SK-N-SH treated with all-trans-retinoic acid at 6 μM for 48 hours (cell line): ENCODE results near the gene CCDC69.

ENCODE experiments used
- ATAC-seq: fragments of 200-7000 bp; cut with Tn5 transposase; 3 replicates; pipeline ENCODE4 v1.9.1; 2020; ENCODE audit warnings: mild to moderate bottlenecking, moderate library complexity
- ARNTL ChIP-seq: fragments of 450-650 bp; formaldehyde crosslinking; IDR thresholded peaks from 2 replicates; pipeline ENCODE4 v1.5.0; 2020; ENCODE audit warnings: low read depth, mild to moderate bottlenecking, moderate library complexity, borderline replicate concordance
- BACH2 ChIP-seq: fragments of 250-450 bp; sonication (Bioruptor Pico); IDR thresholded peaks from 2 replicates; pipeline ENCODE4 v1.9.0; 2021; ENCODE audit warnings: mild to moderate bottlenecking, borderline replicate concordance
- CSDC2 ChIP-seq: fragments of 250-450 bp; sonication (Bioruptor Pico); IDR thresholded peaks from 2 replicates; pipeline ENCODE4 v1.5.0; 2020; ENCODE audit warnings: mild to moderate bottlenecking, moderate library complexity
- ESRRG ChIP-seq: fragments of 250-450 bp; sonication (Bioruptor Pico); IDR thresholded peaks from 2 replicates; pipeline ENCODE4 v1.6.1; 2021; ENCODE audit warnings: mild to moderate bottlenecking
- GLIS3 ChIP-seq: fragments of 250-450 bp; sonication (Bioruptor Pico); IDR thresholded peaks from 2 replicates; pipeline ENCODE4 v1.5.0; 2020; ENCODE audit warnings: mild to moderate bottlenecking, moderate library complexity
- ISL1 ChIP-seq: fragments of 250-450 bp; sonication (Bioruptor Pico); IDR thresholded peaks from 2 replicates; pipeline ENCODE4 v2.1.2; 2022; ENCODE audit warnings: mild to moderate bottlenecking, moderate library complexity
- OSR1 ChIP-seq: fragments of 250-450 bp; sonication (Bioruptor Pico); IDR thresholded peaks from 2 replicates; pipeline ENCODE4 v1.8.0; 2022; ENCODE audit warnings: moderate library complexity, mild to moderate bottlenecking, inconsistent platforms
- PPARA ChIP-seq: fragments of 250-450 bp; sonication (Bioruptor Pico); IDR thresholded peaks from 2 replicates; pipeline ENCODE4 v1.5.0; 2020; ENCODE audit warnings: mild to moderate bottlenecking, borderline replicate concordance
- RARB ChIP-seq: fragments of 250-450 bp; sonication (Bioruptor Pico); IDR thresholded peaks from 2 replicates; pipeline ENCODE4 v1.8.0; 2021; ENCODE audit warnings: mild to moderate bottlenecking, moderate library complexity
- SNAI2 ChIP-seq: fragments of 250-450 bp; sonication (Bioruptor Pico); IDR thresholded peaks from 2 replicates; pipeline ENCODE4 v1.5.0; 2020; ENCODE audit warnings: mild to moderate bottlenecking, moderate library complexity
- TOX ChIP-seq: fragments of 250-450 bp; sonication (Bioruptor Pico); IDR thresholded peaks from 2 replicates; pipeline ENCODE4 v1.8.0; 2021; ENCODE audit warnings: mild to moderate bottlenecking, moderate library complexity, borderline replicate concordance
- ZC3H10 ChIP-seq: fragments of 250-450 bp; sonication (Bioruptor Pico); IDR thresholded peaks from 2 replicates; pipeline ENCODE4 v1.5.1; 2021; ENCODE audit warnings: mild to moderate bottlenecking, moderate library complexity
- ZFP3 ChIP-seq: fragments of 250-450 bp; sonication (Bioruptor Pico); IDR thresholded peaks from 2 replicates; pipeline ENCODE4 v1.5.0; 2020; ENCODE audit warnings: mild to moderate bottlenecking, moderate library complexity
- ZFP30 ChIP-seq: fragments of 450-650 bp; formaldehyde crosslinking; IDR thresholded peaks from 2 replicates; pipeline ENCODE4 v1.5.0; 2022; ENCODE audit warnings: mild to moderate bottlenecking, moderate library complexity
- ZNF565 ChIP-seq: fragments of 450-650 bp; formaldehyde crosslinking; conservative IDR thresholded peaks from 2 replicates; pipeline ENCODE4 v1.5.0; 2020; ENCODE audit warnings: low read depth, mild to moderate bottlenecking, moderate library complexity
- ZNF70 ChIP-seq: fragments of 450-650 bp; formaldehyde crosslinking; IDR thresholded peaks from 2 replicates; pipeline ENCODE4 v1.5.0; 2020; ENCODE audit warnings: mild to moderate bottlenecking, moderate library complexity
- ZNF8 ChIP-seq: fragments of 450-650 bp; formaldehyde crosslinking; IDR thresholded peaks from 2 replicates; pipeline ENCODE4 v1.5.0; 2020; ENCODE audit warnings: mild to moderate bottlenecking, moderate library complexity
- TF ChIP-seq, protein P1 (sequence below): fragments of 250-450 bp; sonication (Bioruptor Pico); IDR thresholded peaks from 2 replicates; pipeline ENCODE4 v1.5.0; 2020; ENCODE audit warnings: mild to moderate bottlenecking, moderate library complexity
- TF ChIP-seq, protein P2 (sequence below): fragments of 250-450 bp; sonication (Bioruptor Pico); IDR thresholded peaks from 2 replicates; pipeline ENCODE4 v1.5.1; 2020; ENCODE audit warnings: low read depth, mild to moderate bottlenecking, moderate library complexity
- TF ChIP-seq, protein P3 (sequence below): fragments of 250-450 bp; sonication (Bioruptor Pico); IDR thresholded peaks from 2 replicates; pipeline ENCODE4 v1.5.1; 2021; ENCODE audit warnings: mild to moderate bottlenecking, moderate library complexity
- TF ChIP-seq, protein P4 (sequence below): fragments of 250-450 bp; sonication (Bioruptor Pico); IDR thresholded peaks from 2 replicates; pipeline ENCODE4 v1.8.0; 2020; ENCODE audit warnings: mild to moderate bottlenecking, moderate library complexity, borderline replicate concordance

Gene CCDC69

DNA sequence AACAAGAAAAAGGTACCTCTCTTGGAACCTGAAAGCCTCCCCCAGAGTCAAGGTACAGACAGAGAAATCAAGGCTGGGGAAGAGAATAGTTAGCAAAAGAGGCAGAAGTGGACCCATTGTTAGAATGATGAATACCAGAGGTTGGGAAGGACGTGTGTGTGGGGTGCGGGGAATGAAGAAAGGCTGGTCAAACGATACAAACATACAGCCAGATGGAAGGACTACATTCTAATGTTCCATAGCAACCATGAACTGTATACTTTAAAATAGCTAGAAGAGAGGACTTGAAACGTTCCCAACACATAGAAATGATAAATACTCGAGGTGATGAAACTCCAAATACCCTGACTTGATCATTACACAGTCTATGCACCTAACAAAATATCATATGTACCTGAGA lies 7.1 kb downstream of the CCDC69 start:
- TF ChIP-seq SNAI2 (CRISPR knock-in tag) = no peak
- TF ChIP-seq OSR1 = no peak
- TF ChIP-seq ZFP30 (CRISPR knock-in tag) = no peak
- TF ChIP-seq ISL1 (CRISPR knock-in tag) = no peak
- TF ChIP-seq ZC3H10 (CRISPR knock-in tag) = no peak
- TF ChIP-seq, protein P1, sequence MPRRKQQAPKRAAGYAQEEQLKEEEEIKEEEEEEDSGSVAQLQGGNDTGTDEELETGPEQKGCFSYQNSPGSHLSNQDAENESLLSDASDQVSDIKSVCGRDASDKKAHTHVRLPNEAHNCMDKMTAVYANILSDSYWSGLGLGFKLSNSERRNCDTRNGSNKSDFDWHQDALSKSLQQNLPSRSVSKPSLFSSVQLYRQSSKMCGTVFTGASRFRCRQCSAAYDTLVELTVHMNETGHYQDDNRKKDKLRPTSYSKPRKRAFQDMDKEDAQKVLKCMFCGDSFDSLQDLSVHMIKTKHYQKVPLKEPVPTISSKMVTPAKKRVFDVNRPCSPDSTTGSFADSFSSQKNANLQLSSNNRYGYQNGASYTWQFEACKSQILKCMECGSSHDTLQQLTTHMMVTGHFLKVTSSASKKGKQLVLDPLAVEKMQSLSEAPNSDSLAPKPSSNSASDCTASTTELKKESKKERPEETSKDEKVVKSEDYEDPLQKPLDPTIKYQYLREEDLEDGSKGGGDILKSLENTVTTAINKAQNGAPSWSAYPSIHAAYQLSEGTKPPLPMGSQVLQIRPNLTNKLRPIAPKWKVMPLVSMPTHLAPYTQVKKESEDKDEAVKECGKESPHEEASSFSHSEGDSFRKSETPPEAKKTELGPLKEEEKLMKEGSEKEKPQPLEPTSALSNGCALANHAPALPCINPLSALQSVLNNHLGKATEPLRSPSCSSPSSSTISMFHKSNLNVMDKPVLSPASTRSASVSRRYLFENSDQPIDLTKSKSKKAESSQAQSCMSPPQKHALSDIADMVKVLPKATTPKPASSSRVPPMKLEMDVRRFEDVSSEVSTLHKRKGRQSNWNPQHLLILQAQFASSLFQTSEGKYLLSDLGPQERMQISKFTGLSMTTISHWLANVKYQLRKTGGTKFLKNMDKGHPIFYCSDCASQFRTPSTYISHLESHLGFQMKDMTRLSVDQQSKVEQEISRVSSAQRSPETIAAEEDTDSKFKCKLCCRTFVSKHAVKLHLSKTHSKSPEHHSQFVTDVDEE = no peak
- no peak for TF ChIP-seq RARB (CRISPR knock-in tag)
- no peak for TF ChIP-seq ZNF8 (CRISPR knock-in tag)
- TF ChIP-seq GLIS3 (CRISPR knock-in tag) = no peak
- TF ChIP-seq, protein P2, sequence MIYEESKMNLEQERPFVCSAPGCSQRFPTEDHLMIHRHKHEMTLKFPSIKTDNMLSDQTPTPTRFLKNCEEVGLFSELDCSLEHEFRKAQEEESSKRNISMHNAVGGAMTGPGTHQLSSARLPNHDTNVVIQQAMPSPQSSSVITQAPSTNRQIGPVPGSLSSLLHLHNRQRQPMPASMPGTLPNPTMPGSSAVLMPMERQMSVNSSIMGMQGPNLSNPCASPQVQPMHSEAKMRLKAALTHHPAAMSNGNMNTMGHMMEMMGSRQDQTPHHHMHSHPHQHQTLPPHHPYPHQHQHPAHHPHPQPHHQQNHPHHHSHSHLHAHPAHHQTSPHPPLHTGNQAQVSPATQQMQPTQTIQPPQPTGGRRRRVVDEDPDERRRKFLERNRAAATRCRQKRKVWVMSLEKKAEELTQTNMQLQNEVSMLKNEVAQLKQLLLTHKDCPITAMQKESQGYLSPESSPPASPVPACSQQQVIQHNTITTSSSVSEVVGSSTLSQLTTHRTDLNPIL (CRISPR knock-in tag) = no peak
- TF ChIP-seq BACH2 = no peak
- no peak for TF ChIP-seq ZNF70 (CRISPR knock-in tag)
- TF ChIP-seq PPARA (CRISPR knock-in tag) = no peak
- no peak for TF ChIP-seq ZFP3 (CRISPR knock-in tag)
- no peak for ATAC-seq

DNA sequence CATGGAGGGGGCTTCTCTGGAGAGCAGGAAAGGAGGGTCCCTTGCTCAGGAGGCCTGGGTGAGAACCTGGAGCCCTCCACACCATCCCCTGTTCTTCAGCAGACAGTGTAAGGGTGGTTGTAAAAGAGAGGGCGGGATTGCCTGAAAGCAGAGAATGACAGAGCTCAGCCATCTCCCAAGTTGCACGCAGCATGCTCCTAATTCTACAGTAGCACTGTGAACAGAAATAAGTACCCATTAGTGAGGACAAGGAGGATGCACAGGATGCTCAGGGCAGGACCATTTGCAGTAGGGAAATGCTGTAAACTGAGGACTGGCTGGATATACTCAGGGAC lies 8.4 kb downstream of the CCDC69 start:
- TF ChIP-seq, protein P1 = no peak
- TF ChIP-seq PPARA (CRISPR knock-in tag) (no peak), ARNTL (CRISPR knock-in tag) (no peak), RARB (CRISPR knock-in tag) (no peak), SNAI2 (CRISPR knock-in tag) (no peak)
- TF ChIP-seq, protein P3, sequence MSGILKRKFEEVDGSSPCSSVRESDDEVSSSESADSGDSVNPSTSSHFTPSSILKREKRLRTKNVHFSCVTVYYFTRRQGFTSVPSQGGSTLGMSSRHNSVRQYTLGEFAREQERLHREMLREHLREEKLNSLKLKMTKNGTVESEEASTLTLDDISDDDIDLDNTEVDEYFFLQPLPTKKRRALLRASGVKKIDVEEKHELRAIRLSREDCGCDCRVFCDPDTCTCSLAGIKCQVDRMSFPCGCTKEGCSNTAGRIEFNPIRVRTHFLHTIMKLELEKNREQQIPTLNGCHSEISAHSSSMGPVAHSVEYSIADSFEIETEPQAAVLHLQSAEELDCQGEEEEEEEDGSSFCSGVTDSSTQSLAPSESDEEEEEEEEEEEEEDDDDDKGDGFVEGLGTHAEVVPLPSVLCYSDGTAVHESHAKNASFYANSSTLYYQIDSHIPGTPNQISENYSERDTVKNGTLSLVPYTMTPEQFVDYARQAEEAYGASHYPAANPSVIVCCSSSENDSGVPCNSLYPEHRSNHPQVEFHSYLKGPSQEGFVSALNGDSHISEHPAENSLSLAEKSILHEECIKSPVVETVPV (CRISPR knock-in tag) = no peak
- no peak for ATAC-seq

DNA sequence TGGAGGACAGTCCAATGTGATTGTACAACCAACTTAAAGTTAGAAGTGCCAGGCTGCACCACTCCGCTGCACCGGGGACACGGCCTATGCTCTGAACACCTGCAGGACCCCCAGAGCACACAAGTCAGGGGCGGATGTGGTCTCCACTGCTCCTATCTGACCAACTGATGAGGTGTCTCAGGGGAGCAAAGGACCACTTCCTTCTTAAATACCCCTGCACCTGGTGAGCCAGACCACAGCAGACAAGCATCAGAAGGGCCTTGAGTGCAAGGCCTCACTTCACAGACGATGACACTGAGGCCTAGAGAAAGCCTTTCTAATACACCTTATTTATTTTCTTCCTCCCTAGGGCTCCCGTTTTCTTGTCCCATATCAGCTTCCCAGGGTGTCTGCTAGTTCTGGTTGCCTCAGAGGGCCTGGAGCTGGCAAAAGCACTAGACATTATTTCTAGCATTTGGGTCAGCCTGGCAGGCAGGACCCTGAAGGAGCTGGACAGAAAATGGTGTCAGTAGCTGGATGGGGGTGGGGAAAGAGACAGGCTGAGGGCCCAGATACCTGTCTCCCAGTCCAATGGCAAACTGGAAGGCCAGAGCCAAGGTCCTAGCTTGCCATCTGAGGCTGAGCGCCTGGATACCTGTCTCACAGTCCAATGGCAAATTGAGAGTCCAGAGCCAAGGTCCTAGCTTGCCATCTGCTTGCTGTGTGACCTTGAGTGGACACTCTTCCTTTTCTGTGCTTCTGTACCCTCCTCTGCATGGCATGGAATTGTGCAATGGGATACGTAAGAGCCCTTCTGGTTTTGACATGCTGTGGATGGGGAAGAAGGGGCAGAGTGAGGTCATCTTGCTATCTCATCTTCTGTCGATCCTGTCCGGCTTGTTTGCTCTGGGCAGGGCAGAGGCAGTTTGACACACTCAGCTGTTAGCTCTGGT lies 9.0 kb downstream of the CCDC69 start:
- TF ChIP-seq ISL1 (CRISPR knock-in tag) = no peak
- TF ChIP-seq GLIS3 (CRISPR knock-in tag) = no peak
- TF ChIP-seq TOX (CRISPR knock-in tag) = no peak
- no peak for TF ChIP-seq PPARA (CRISPR knock-in tag)
- TF ChIP-seq, protein P3 (CRISPR knock-in tag) = no peak
- TF ChIP-seq BACH2 = no peak
- TF ChIP-seq ESRRG (CRISPR knock-in tag) = no peak
- TF ChIP-seq ZNF70 (CRISPR knock-in tag) = no peak
- TF ChIP-seq, protein P4, sequence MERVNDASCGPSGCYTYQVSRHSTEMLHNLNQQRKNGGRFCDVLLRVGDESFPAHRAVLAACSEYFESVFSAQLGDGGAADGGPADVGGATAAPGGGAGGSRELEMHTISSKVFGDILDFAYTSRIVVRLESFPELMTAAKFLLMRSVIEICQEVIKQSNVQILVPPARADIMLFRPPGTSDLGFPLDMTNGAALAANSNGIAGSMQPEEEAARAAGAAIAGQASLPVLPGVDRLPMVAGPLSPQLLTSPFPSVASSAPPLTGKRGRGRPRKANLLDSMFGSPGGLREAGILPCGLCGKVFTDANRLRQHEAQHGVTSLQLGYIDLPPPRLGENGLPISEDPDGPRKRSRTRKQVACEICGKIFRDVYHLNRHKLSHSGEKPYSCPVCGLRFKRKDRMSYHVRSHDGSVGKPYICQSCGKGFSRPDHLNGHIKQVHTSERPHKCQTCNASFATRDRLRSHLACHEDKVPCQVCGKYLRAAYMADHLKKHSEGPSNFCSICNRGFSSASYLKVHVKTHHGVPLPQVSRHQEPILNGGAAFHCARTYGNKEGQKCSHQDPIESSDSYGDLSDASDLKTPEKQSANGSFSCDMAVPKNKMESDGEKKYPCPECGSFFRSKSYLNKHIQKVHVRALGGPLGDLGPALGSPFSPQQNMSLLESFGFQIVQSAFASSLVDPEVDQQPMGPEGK (CRISPR knock-in tag) = no peak
- no peak for TF ChIP-seq CSDC2
- TF ChIP-seq ZFP3 (CRISPR knock-in tag) = no peak
- no peak for TF ChIP-seq ZNF565 (CRISPR knock-in tag)
- TF ChIP-seq ZFP30 (CRISPR knock-in tag) = no peak
- TF ChIP-seq, protein P2 (CRISPR knock-in tag) = no peak
- TF ChIP-seq, all 23 proteins: peak for 0
- no peak for ATAC-seq
